ENCODE measurements around the gene CHRDL2.

DNA sequence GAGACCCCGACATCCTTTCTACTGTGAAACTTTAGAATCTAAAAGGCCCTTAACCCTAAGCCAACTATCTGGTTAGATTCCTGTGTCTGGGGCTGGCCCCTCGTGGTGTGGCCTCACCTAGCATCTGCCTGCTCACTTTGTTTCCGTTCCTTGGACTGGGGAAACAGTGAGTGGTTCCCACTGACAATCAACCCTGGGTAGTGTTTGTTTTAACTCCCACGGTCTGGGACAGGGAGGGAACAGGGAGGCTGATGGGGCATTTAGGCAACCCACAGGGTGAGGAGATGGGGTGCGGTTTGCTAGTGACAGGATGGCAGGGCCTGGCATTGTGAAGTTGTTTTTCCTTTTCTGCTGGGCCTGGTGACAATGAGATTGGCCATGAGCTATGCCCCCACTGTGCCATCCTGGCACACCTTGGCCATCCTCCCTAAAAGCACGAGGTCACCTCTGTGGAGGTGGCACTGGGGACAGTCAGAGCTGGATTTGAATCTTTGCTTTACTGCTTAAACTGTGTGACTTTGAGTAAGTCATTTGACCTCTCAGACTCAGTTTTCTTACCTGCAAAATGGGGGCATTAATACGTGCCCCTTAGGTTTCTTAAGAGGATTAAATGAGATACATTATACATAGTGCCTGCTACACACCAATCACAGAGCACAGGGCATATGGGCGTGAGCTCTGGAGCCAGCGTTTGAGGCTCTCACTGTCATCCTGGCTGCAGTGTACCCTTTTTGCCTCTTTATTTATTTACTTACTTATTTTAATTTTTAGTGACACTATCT, 31.4 kb downstream of the CHRDL2 start:
- TF ChIP-seq, protein P1, sequence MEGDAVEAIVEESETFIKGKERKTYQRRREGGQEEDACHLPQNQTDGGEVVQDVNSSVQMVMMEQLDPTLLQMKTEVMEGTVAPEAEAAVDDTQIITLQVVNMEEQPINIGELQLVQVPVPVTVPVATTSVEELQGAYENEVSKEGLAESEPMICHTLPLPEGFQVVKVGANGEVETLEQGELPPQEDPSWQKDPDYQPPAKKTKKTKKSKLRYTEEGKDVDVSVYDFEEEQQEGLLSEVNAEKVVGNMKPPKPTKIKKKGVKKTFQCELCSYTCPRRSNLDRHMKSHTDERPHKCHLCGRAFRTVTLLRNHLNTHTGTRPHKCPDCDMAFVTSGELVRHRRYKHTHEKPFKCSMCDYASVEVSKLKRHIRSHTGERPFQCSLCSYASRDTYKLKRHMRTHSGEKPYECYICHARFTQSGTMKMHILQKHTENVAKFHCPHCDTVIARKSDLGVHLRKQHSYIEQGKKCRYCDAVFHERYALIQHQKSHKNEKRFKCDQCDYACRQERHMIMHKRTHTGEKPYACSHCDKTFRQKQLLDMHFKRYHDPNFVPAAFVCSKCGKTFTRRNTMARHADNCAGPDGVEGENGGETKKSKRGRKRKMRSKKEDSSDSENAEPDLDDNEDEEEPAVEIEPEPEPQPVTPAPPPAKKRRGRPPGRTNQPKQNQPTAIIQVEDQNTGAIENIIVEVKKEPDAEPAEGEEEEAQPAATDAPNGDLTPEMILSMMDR (IDR thresholded peaks at IDR 0.05): no peak
- TF ChIP-seq POLR2A (IDR thresholded peaks at IDR 0.05): no peak
- no peak for TF ChIP-seq POLR2AphosphoS5 (IDR thresholded peaks at IDR 0.05)
